IMR-90 (cell line): ENCODE data around the gene BTNL3. TPM values are rescaled to one million over a fixed set of nuclear protein-coding genes. Genes with fewer than 3 reads are reported as not detected.

Experiments used
- ATAC-seq: fragments of 200-7000 bp; cut with Tn5 transposase; 2 replicates; pipeline ENCODE4 v1.9.1; 2020; ENCODE audit warnings: low read depth, mild to moderate bottlenecking, moderate library complexity
- BruUV-seq: library from RNA; stranded (reverse); fragments of 400-500 nt; replicated peaks from 2 replicates; lab custom pipeline; 2021; lab: Mats Ljungman, UMichigan
- CTCF ChIA-PET: fragments of 300-600 bp; formaldehyde crosslinking; extraction: SDS; loops from one replicate; lab custom pipeline; 2021; ENCODE audit warnings: antibody characterized with exemption; lab: Yijun Ruan, JAX
- POLR2A ChIA-PET: fragments of 300-600 bp; sonication (Branson Sonifier 250); formaldehyde crosslinking; loops from one replicate; lab custom pipeline; 2022; ENCODE audit warnings: antibody characterized with exemption; ENCODE audit not compliant: unreplicated experiment; lab: Charles Lee
- DNase-seq: peaks from one replicate; pipeline ENCODE4 v3.0.0; 2013
- H2AFZ ChIP-seq: replicated peaks from 2 replicates; pipeline ENCODE3; 2013; ENCODE audit warnings: low read length, mild to moderate bottlenecking; ENCODE audit not compliant: poor library complexity
- H2AK5ac ChIP-seq: 2 replicates; pipeline ENCODE4 v1.6.1; 2013; ENCODE audit warnings: low read depth, low read length, inconsistent platforms
- H2AK9ac ChIP-seq: replicated peaks from 2 replicates; pipeline ENCODE3; 2013; ENCODE audit warnings: mild to moderate bottlenecking, low read depth, low read length, moderate library complexity; ENCODE audit not compliant: poor library complexity
- H2BK120ac ChIP-seq: 2 replicates; pipeline ENCODE4 v1.6.1; 2013; ENCODE audit warnings: low read depth, low read length, inconsistent platforms
- H2BK15ac ChIP-seq: 3 replicates; pipeline ENCODE4 v1.6.1; 2013; ENCODE audit warnings: low read depth, low read length, inconsistent platforms
- H2BK20ac ChIP-seq: 2 replicates; pipeline ENCODE4 v1.6.1; 2013; ENCODE audit warnings: low read depth, mild to moderate bottlenecking, inconsistent platforms, low read length, moderate library complexity
- H2BK5ac ChIP-seq: 2 replicates; pipeline ENCODE4 v1.6.1; 2013; ENCODE audit warnings: mild to moderate bottlenecking, low read depth, low read length, inconsistent platforms; ENCODE audit not compliant: poor library complexity, severe bottlenecking
- H3K14ac ChIP-seq: replicated peaks from 2 replicates; pipeline ENCODE4 v1.6.1; 2013; ENCODE audit warnings: low read depth, low read length, inconsistent platforms
- H3K18ac ChIP-seq: 2 replicates; pipeline ENCODE4 v1.6.1; 2013; ENCODE audit warnings: low read depth, low read length, control low read depth
- H3K23ac ChIP-seq: 2 replicates; pipeline ENCODE4 v1.6.1; 2013; ENCODE audit warnings: low read depth, low read length, inconsistent platforms
- H3K27ac ChIP-seq: 2 replicates; pipeline ENCODE4 v1.5.1; 2013; ENCODE audit warnings: mild to moderate bottlenecking, control low read depth, low read length; ENCODE audit not compliant: insufficient read depth
- H3K27me3 ChIP-seq: 2 replicates; pipeline ENCODE4 v1.6.1; 2013; ENCODE audit warnings: low read length; ENCODE audit not compliant: control insufficient read depth, insufficient read depth
- H3K36me3 ChIP-seq: 2 replicates; pipeline ENCODE4 v1.6.1; 2013; ENCODE audit warnings: low read length, mixed read lengths; ENCODE audit not compliant: control insufficient read depth, insufficient read depth
- H3K4ac ChIP-seq: 2 replicates; pipeline ENCODE4 v1.6.1; 2013; ENCODE audit warnings: low read depth, low read length, inconsistent platforms
- H3K4me1 ChIP-seq: 2 replicates; pipeline ENCODE4 v1.6.1; 2013; ENCODE audit warnings: low read length, mixed read lengths; ENCODE audit not compliant: control insufficient read depth, insufficient read depth
- H3K4me2 ChIP-seq: 2 replicates; pipeline ENCODE4 v1.6.1; 2013; ENCODE audit warnings: low read depth, mild to moderate bottlenecking, control low read depth, low read length, moderate library complexity
- H3K4me3 ChIP-seq: 2 replicates; pipeline ENCODE4 v1.5.1; 2013; ENCODE audit warnings: low read depth, mild to moderate bottlenecking, control low read depth, low read length, moderate library complexity; ENCODE audit not compliant: insufficient read depth
- H3K56ac ChIP-seq: 2 replicates; pipeline ENCODE4 v1.6.1; 2013; ENCODE audit warnings: low read length, inconsistent platforms; ENCODE audit not compliant: insufficient read depth; ENCODE audit errors: extremely low read depth
- H3K79me1 ChIP-seq, 2 experiments: 2 replicates each; pipeline ENCODE4 v1.6.1; 2013; ENCODE audit warnings: low read length in 2 of 2, inconsistent platforms in 1 of 2, low read depth in 1 of 2
- H3K9ac ChIP-seq: 2 replicates; pipeline ENCODE4 v1.6.1; 2013; ENCODE audit warnings: low read depth, low read length, control low read depth
- H3K9me1 ChIP-seq: 2 replicates; pipeline ENCODE4 v1.6.1; 2013; ENCODE audit warnings: low read length, inconsistent platforms; ENCODE audit not compliant: insufficient read depth
- H3K9me3 ChIP-seq: 2 replicates; pipeline ENCODE4 v1.6.1; 2013; ENCODE audit warnings: low read length; ENCODE audit not compliant: control insufficient read depth, insufficient read depth
- H4K20me1 ChIP-seq: 2 replicates; pipeline ENCODE4 v1.6.1; 2013; ENCODE audit warnings: low read length, inconsistent platforms; ENCODE audit not compliant: insufficient read depth
- H4K5ac ChIP-seq: 2 replicates; pipeline ENCODE4 v1.6.1; 2013; ENCODE audit warnings: mild to moderate bottlenecking, low read depth, low read length, control low read depth
- H4K8ac ChIP-seq, 2 experiments: 2 replicates each; pipeline ENCODE4 v1.6.1; 2013; ENCODE audit warnings: low read depth in 2 of 2, low read length in 2 of 2, control low read depth in 1 of 2, inconsistent platforms in 1 of 2
- H4K91ac ChIP-seq: 2 replicates; pipeline ENCODE4 v1.6.1; 2013; ENCODE audit warnings: low read depth, low read length, inconsistent platforms; ENCODE audit not compliant: insufficient read depth
- CHD1 ChIP-seq: IDR thresholded peaks from 2 replicates; pipeline ENCODE4 v1.6.1; 2012; ENCODE audit warnings: low read depth, low read length, improper control_type of control experiment
- RFX5 ChIP-seq: IDR thresholded peaks from 2 replicates; pipeline ENCODE4 v1.8.0; 2012; ENCODE audit warnings: low read depth, mild to moderate bottlenecking, low read length, moderate library complexity
- WGBS, 2 experiments: methylation state at CpG; one replicate each; pipeline versions ENCODE4 v1.1.5 to v1.1.7; 2013; ENCODE audit warnings: missing lambda C conversion rate in 2 of 2; ENCODE audit not compliant: insufficient read length in 1 of 2; ENCODE audit errors: extremely low coverage in 2 of 2; 5-methylcytosine and 5-hydroxymethylcytosine counted together
- dilution Hi-C: fragments of 300-500 bp; cut with HindIII; formaldehyde crosslinking; loops from one replicate; pipeline ENCODE4 v1.14.3; 2018; ENCODE audit warnings: low sequenced_read_pairs; ENCODE audit not compliant: unreplicated experiment
- in situ Hi-C: fragments of 300-500 bp; cut with MboI; formaldehyde crosslinking; loops from 3 replicates; pipeline ENCODE4 v1.14.3; 2019; ENCODE audit warnings: low sequenced_read_pairs, inconsistent platforms, mixed read lengths
- intact Hi-C: fragments of 100-400 bp; cut with micrococcal nuclease; formaldehyde crosslinking; loops from 2 replicates; pipeline ENCODE4 v1.10.0; 2022
- polyA plus RNA-seq, 3 experiments: library from polyadenylated mRNA; depleted of rRNA; stranded (reverse); fragments of >200 nt; gene quantifications; 2 replicates each; pipeline ENCODE4 v1.2.3, GENCODE V29; 2012; ENCODE audit warnings: low replicate concordance in 1 of 3
- total RNA-seq: library from RNA; depleted of rRNA; stranded (reverse); fragments of >200 nt; gene quantifications from 2 replicates; pipeline ENCODE4 v1.2.3, GENCODE V29; 2012

Gene BTNL3
- total and polyA plus RNA-seq, 2 of the 4 experiments (the other 2 are of a cell fraction), result not detected

- Histone ChIP-seq H4K20me1 (no peaks in the 10 kb centered on the region), H4K91ac (no peak overlapping the region), H3K36me3 (no peaks in the 10 kb centered on the region), H3K27me3 (no peaks in the 10 kb centered on the region), H2AK9ac (no peak overlapping the region), H2BK120ac (no peak overlapping the region), H2BK20ac (no peak overlapping the region), H2BK5ac (no peak overlapping the region), H4K8ac (no peak overlapping the region), H3K18ac (no peak overlapping the region), H3K4me2 (no peak overlapping the region), H4K5ac (no peak overlapping the region), H3K4me1 (no peaks in the 10 kb centered on the region), H3K9ac (no peak overlapping the region), H2AFZ (no peak overlapping the region), H3K4me3 (no peak overlapping the region), H3K79me1 (no peaks in the 10 kb centered on the region), H3K56ac (no peak overlapping the region), H2AK5ac (no peak overlapping the region), H3K9me3 (peaks cover 9% of the 10 kb centered on the region; the same call in 1 of the 2 replicates), H3K4ac (no peak overlapping the region), H3K27ac (no peak overlapping the region), H3K23ac (no peak overlapping the region), H3K14ac (no peak overlapping the region), H2BK15ac (no peak overlapping the region), H3K9me1 (no peaks in the 10 kb centered on the region)
- dilution Hi-C loops, result no loop called here
- no TSS peak for BruUV-seq
- no peak for TF ChIP-seq RFX5
- no peak for TF ChIP-seq CHD1
- ATAC-seq (no peak), DNase-seq (no peak)
- in situ Hi-C loops, result no loop called here
- WGBS, 2 experiments, result 72% methylated on average over 5 of the region's 12 CpGs; no CpG with 5 or more reads in 1 of the 2 experiments
- ChIA-PET CTCF (no interaction called here), POLR2A (no interaction called here)
- intact Hi-C loops, result no loop called here
Observed at GRCh38 chr5:181043285-181044092, 54.8 kb downstream of the BTNL3 start.
